ENCODE results near the gene C1QTNF5. TPM values are rescaled to one million over a fixed set of nuclear protein-coding genes. Genes with fewer than 3 reads are reported as not detected.

Gene C1QTNF5
- total RNA-seq, 1 donor = 41.3 TPM

DNA sequence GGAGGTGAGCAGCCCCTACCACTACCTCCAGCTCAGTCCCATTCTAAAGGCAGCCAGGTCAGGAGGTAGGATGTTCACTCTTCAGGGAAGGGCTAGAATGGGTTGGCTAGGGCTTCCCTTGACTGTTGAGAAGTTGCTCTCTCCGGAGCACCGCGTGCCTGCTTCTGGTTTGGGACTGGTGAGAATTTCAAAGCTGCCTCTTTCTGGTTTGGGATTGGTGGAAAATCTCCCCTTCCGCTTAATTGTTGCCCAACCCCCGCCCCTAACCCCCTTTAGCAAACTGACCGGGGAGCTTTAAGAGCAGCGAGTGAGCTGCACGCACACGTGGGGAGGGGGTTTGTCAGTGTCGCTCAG lies 40.1 kb upstream of the C1QTNF5 start:
- no peaks in the 10 kb centered on the region for H3K9me3 ChIP-seq (ENCODE audit: low read depth, low read length)
- peak overlapping the region; percentile 57 for H3K27ac ChIP-seq (ENCODE audit: low read depth, low read length)
- peak overlapping the region; percentile 73 for H3K4me3 ChIP-seq (ENCODE audit: insufficient read depth, low read length)
- no peaks in the 10 kb centered on the region for H3K79me2 ChIP-seq (ENCODE audit: insufficient read depth, low read length)
- H3K4me1 ChIP-seq (ENCODE audit: insufficient read depth, low read length) = peaks cover 24% of the 10 kb centered on the region
- no peaks in the 10 kb centered on the region for H4K20me1 ChIP-seq (ENCODE audit: insufficient read depth, low read length)
- DNase-seq (ENCODE audit: insufficient read length, low spot score, missing footprints) = no peak
- TF ChIP-seq, protein P1, sequence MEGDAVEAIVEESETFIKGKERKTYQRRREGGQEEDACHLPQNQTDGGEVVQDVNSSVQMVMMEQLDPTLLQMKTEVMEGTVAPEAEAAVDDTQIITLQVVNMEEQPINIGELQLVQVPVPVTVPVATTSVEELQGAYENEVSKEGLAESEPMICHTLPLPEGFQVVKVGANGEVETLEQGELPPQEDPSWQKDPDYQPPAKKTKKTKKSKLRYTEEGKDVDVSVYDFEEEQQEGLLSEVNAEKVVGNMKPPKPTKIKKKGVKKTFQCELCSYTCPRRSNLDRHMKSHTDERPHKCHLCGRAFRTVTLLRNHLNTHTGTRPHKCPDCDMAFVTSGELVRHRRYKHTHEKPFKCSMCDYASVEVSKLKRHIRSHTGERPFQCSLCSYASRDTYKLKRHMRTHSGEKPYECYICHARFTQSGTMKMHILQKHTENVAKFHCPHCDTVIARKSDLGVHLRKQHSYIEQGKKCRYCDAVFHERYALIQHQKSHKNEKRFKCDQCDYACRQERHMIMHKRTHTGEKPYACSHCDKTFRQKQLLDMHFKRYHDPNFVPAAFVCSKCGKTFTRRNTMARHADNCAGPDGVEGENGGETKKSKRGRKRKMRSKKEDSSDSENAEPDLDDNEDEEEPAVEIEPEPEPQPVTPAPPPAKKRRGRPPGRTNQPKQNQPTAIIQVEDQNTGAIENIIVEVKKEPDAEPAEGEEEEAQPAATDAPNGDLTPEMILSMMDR (IDR thresholded peaks at IDR 0.05; ENCODE audit: extremely low read depth, low read depth, low read length) = no peak
- peak overlapping the region; percentile 87 for H3K4me2 ChIP-seq (ENCODE audit: insufficient read depth, low read length)
- H3K27me3 ChIP-seq (ENCODE audit: insufficient read depth, low read length) = peaks cover 22% of the 10 kb centered on the region
- peak overlapping the region; percentile 88 for H2AFZ ChIP-seq (ENCODE audit: low read length)
- no peaks in the 10 kb centered on the region for H3K36me3 ChIP-seq (ENCODE audit: insufficient read depth, low read length)

GRCh38 chr11:119380160-119380826 lies 39.6 kb upstream of the C1QTNF5 start:
- Histone ChIP-seq H3K4me3 (ENCODE audit: insufficient read depth, low read length) (no peak overlapping the region), H3K4me1 (ENCODE audit: insufficient read depth, low read length) (peaks cover 30% of the 10 kb centered on the region), H3K4me2 (ENCODE audit: insufficient read depth, low read length) (peak overlapping the region; percentile 87), H3K27me3 (ENCODE audit: insufficient read depth, low read length) (peaks cover 17% of the 10 kb centered on the region), H3K36me3 (ENCODE audit: insufficient read depth, low read length) (no peaks in the 10 kb centered on the region), H4K20me1 (ENCODE audit: insufficient read depth, low read length) (no peaks in the 10 kb centered on the region), H3K27ac (ENCODE audit: low read depth, low read length) (no peak overlapping the region), H3K79me2 (ENCODE audit: insufficient read depth, low read length) (no peaks in the 10 kb centered on the region), H3K9me3 (ENCODE audit: low read depth, low read length) (no peaks in the 10 kb centered on the region), H2AFZ (ENCODE audit: low read length) (no peak overlapping the region)
- TF ChIP-seq, protein P1 (IDR thresholded peaks at IDR 0.05; ENCODE audit: extremely low read depth, low read depth, low read length) = no peak
- DNase-seq (ENCODE audit: insufficient read length, low spot score, missing footprints) = no peak

- Histone ChIP-seq H3K9me3 (ENCODE audit: low read depth, low read length) (no peaks in the 10 kb centered on the region), H3K4me2 (ENCODE audit: insufficient read depth, low read length) (no peak overlapping the region), H3K27ac (ENCODE audit: low read depth, low read length) (no peak overlapping the region), H3K27me3 (ENCODE audit: insufficient read depth, low read length) (peaks cover 10% of the 10 kb centered on the region), H3K4me3 (ENCODE audit: insufficient read depth, low read length) (no peak overlapping the region), H3K79me2 (ENCODE audit: insufficient read depth, low read length) (no peaks in the 10 kb centered on the region), H2AFZ (ENCODE audit: low read length) (no peak overlapping the region), H3K4me1 (ENCODE audit: insufficient read depth, low read length) (peaks cover 41% of the 10 kb centered on the region), H3K36me3 (ENCODE audit: insufficient read depth, low read length) (no peaks in the 10 kb centered on the region), H4K20me1 (ENCODE audit: insufficient read depth, low read length) (no peaks in the 10 kb centered on the region)
- no peak for DNase-seq (ENCODE audit: insufficient read length, low spot score, missing footprints)
- TF ChIP-seq, protein P1 (IDR thresholded peaks at IDR 0.05; ENCODE audit: extremely low read depth, low read depth, low read length) = no peak
Measured at GRCh38 chr11:119378851-119379465, 38.3 kb upstream of the C1QTNF5 start.

DNA sequence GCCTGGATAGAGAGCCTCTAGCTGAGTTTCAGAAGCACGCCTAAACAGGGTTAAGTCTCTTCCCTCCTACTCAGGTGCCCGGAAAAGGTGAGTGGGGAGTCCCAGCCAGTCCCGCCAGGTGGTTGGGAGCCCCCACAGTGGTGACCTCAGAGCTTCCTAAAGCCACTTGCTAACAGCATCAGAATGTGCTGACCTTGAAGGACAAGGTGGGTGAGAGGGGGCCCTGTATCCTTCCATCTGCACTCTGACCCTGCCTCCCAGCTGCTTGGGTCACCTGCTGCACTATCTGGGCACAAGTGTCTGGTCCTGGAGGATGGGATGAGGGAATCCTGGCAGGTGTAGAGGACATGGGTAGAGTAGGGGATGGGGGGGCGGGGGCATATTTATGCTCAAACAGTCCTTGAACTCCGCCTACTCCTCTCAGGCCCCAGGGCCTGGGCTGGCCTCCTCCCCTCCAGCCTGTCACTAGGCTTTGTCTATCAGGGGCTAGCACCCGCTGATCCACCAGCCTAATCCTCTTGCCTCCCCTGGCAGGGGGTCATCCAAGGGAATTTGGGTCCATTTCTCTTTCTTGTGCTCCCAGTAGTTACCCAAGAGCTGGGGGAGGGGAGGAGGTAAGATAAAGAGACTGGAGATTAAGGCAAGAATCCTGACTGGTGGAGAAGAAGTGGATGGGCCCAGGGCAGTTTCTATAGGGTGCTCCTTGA lies 37.4 kb upstream of the C1QTNF5 start:
- Histone ChIP-seq H3K4me1 (ENCODE audit: insufficient read depth, low read length) (peaks cover 41% of the 10 kb centered on the region), H4K20me1 (ENCODE audit: insufficient read depth, low read length) (no peaks in the 10 kb centered on the region), H3K9me3 (ENCODE audit: low read depth, low read length) (no peaks in the 10 kb centered on the region), H2AFZ (ENCODE audit: low read length) (no peak overlapping the region), H3K27me3 (ENCODE audit: insufficient read depth, low read length) (peaks cover 3% of the 10 kb centered on the region), H3K27ac (ENCODE audit: low read depth, low read length) (no peak overlapping the region), H3K4me3 (ENCODE audit: insufficient read depth, low read length) (no peak overlapping the region), H3K4me2 (ENCODE audit: insufficient read depth, low read length) (no peak overlapping the region), H3K79me2 (ENCODE audit: insufficient read depth, low read length) (no peaks in the 10 kb centered on the region), H3K36me3 (ENCODE audit: insufficient read depth, low read length) (no peaks in the 10 kb centered on the region)
- TF ChIP-seq, protein P1 (IDR thresholded peaks at IDR 0.05; ENCODE audit: extremely low read depth, low read depth, low read length) = no peak
- no peak for DNase-seq (ENCODE audit: insufficient read length, low spot score, missing footprints)
